Panc1 (cell line): ENCODE measurements around the gene CLIC4.

ENCODE experiments used
- POLR2AphosphoS5 ChIP-seq: IDR thresholded peaks from 2 replicates; pipeline ENCODE4 v1.6.1; 2012; ENCODE audit warnings: mild to moderate bottlenecking, low read depth, low read length, moderate library complexity
- TCF7L2 ChIP-seq: IDR thresholded peaks from 2 replicates; pipeline ENCODE4 v1.6.1; 2011; ENCODE audit warnings: mild to moderate bottlenecking, low read depth, low read length, inconsistent platforms
- TF ChIP-seq, protein P1 (sequence below): fragments of 450-650 bp; IDR thresholded peaks from 2 replicates; pipeline ENCODE4 v1.5.1; 2017; ENCODE audit warnings: mild to moderate bottlenecking
- TF ChIP-seq, protein P2 (sequence below), 2 experiments: IDR thresholded peaks; 2 replicates each; pipeline ENCODE4 v1.6.1; 2011 to 2012; ENCODE audit warnings: low read depth in 2 of 2, control low read depth in 1 of 2, low read length in 1 of 2, mild to moderate bottlenecking in 1 of 2, moderate library complexity in 1 of 2; ENCODE audit not compliant: insufficient read depth in 1 of 2

DNA sequence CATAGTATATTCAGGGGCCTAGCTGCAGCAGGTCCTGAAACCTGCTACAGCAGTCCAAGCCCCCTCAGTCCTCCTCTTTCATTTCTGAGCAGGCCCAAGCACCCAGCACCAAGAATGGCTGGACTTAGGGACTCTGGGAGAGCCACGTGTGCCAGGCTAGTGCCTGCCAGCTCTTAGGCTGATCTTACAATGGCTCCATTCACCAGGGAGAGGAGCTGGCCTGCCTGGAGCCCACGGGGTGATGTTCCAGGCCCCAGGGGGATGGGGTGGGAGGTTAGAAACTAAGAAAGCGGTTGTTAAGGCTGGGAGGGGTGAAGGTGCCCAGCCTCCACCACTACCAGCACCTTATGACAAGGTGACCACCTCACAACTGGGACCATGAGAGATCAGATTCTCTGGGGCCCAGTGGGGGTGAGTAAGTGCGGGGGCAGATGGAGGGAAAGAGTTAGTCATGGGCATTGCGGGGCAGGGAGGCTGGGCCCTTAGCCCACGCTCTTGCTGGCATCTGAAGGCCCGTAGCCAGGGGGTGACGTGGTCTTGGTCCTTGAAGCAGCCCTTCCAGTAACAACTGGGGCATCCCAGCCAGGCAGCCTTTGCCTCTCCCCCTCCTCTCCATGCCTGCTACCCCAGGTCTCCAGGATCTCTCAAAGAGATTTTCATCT, 30.3 kb upstream of the CLIC4 start:
- TF ChIP-seq, protein P1, sequence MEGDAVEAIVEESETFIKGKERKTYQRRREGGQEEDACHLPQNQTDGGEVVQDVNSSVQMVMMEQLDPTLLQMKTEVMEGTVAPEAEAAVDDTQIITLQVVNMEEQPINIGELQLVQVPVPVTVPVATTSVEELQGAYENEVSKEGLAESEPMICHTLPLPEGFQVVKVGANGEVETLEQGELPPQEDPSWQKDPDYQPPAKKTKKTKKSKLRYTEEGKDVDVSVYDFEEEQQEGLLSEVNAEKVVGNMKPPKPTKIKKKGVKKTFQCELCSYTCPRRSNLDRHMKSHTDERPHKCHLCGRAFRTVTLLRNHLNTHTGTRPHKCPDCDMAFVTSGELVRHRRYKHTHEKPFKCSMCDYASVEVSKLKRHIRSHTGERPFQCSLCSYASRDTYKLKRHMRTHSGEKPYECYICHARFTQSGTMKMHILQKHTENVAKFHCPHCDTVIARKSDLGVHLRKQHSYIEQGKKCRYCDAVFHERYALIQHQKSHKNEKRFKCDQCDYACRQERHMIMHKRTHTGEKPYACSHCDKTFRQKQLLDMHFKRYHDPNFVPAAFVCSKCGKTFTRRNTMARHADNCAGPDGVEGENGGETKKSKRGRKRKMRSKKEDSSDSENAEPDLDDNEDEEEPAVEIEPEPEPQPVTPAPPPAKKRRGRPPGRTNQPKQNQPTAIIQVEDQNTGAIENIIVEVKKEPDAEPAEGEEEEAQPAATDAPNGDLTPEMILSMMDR: no peak
- TF ChIP-seq POLR2AphosphoS5 (no peak), TCF7L2 (no peak)
- TF ChIP-seq, protein P2, sequence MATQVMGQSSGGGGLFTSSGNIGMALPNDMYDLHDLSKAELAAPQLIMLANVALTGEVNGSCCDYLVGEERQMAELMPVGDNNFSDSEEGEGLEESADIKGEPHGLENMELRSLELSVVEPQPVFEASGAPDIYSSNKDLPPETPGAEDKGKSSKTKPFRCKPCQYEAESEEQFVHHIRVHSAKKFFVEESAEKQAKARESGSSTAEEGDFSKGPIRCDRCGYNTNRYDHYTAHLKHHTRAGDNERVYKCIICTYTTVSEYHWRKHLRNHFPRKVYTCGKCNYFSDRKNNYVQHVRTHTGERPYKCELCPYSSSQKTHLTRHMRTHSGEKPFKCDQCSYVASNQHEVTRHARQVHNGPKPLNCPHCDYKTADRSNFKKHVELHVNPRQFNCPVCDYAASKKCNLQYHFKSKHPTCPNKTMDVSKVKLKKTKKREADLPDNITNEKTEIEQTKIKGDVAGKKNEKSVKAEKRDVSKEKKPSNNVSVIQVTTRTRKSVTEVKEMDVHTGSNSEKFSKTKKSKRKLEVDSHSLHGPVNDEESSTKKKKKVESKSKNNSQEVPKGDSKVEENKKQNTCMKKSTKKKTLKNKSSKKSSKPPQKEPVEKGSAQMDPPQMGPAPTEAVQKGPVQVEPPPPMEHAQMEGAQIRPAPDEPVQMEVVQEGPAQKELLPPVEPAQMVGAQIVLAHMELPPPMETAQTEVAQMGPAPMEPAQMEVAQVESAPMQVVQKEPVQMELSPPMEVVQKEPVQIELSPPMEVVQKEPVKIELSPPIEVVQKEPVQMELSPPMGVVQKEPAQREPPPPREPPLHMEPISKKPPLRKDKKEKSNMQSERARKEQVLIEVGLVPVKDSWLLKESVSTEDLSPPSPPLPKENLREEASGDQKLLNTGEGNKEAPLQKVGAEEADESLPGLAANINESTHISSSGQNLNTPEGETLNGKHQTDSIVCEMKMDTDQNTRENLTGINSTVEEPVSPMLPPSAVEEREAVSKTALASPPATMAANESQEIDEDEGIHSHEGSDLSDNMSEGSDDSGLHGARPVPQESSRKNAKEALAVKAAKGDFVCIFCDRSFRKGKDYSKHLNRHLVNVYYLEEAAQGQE (IDR thresholded peaks at IDR 0.05; ENCODE audit: insufficient read depth in 1 of 2, low read depth in 2 of 2, low read length in 1 of 2): no peak
